HCT116 (cell line): ENCODE measurements around the gene TUBB4A. TPM values are rescaled to one million over a fixed set of nuclear protein-coding genes. Genes with fewer than 3 reads are reported as not detected.

Experiments
- ATAC-seq: fragments of 200-7000 bp; cut with Tn5 transposase; 2 replicates; pipeline ENCODE4 v1.9.1; 2020; ENCODE audit warnings: mild to moderate bottlenecking, moderate library complexity
- BruUV-seq: library from RNA; stranded (reverse); fragments of 400-500 nt; replicated peaks from 2 replicates; lab custom pipeline; 2021; lab: Mats Ljungman, UMichigan
- CTCF ChIA-PET: fragments of 300-600 bp; sonication (Branson Sonifier 250); formaldehyde crosslinking; loops from one replicate; lab custom pipeline; 2021; ENCODE audit warnings: antibody characterized with exemption; lab: Charles Lee
- POLR2A ChIA-PET: fragments of 300-600, 350-600 bp; sonication (Branson Sonifier 250); formaldehyde crosslinking; loops from one replicate; lab custom pipeline; 2021; ENCODE audit warnings: antibody characterized with exemption; lab: Charles Lee
- RAD21 ChIA-PET, 2 experiments: fragments of 300-600 bp; sonication (Branson Sonifier 250); formaldehyde crosslinking; loops; one replicate each; lab custom pipeline; 2023; ENCODE audit warnings: low total read pairs in 2 of 2; ENCODE audit not compliant: uncharacterized antibody in 2 of 2, unreplicated experiment in 2 of 2, low non-redundant PET in 1 of 2; lab: Charles Lee
- DNase-seq: peaks from one replicate; pipeline ENCODE4 v3.0.0-alpha.2; 2010; ENCODE audit warnings: low read depth, low spot score
- H2AFZ ChIP-seq: fragments of 200-600 bp; shearing (Covaris generic), sonication (generic); 2 replicates; pipeline ENCODE4 v1.6.1; 2017; ENCODE audit warnings: low read depth, mixed run types, mixed read lengths, antibody characterized with exemption, low read length; ENCODE audit not compliant: poor library complexity, severe bottlenecking
- H3K27ac ChIP-seq: 2 replicates; pipeline ENCODE4 v1.5.1; 2012; ENCODE audit warnings: low read depth, low read length
- H3K27me3 ChIP-seq: fragments of 200-600 bp; sonication (generic); 2 replicates; pipeline ENCODE4 v1.6.1; 2016; ENCODE audit warnings: mixed run types, low read length, mixed read lengths; ENCODE audit not compliant: insufficient read depth
- H3K36me3 ChIP-seq, 2 experiments: fragments of 200-500 bp in 1 of 2; fragments of 200-600 bp in 1 of 2; sonication (Bioruptor generic) in 1 of 2; sonication (generic) in 1 of 2; 2 replicates each; pipeline versions ENCODE4 v1.5.1 to v1.6.1; 2014 to 2016; ENCODE audit warnings: low read length in 2 of 2, inconsistent platforms in 1 of 2, mixed read lengths in 1 of 2, mixed run types in 1 of 2; ENCODE audit not compliant: insufficient read depth in 2 of 2, control insufficient read depth in 1 of 2
- H3K4me1 ChIP-seq, 2 experiments: fragments of 200-600 bp in 1 of 2; sonication (generic) in 1 of 2; 2 replicates each; pipeline versions ENCODE4 v1.5.1 to v1.6.1; 2012 to 2017; ENCODE audit warnings: low read length in 2 of 2, inconsistent platforms in 1 of 2, mild to moderate bottlenecking in 1 of 2, mixed read lengths in 1 of 2, mixed run types in 1 of 2, moderate library complexity in 1 of 2; ENCODE audit not compliant: insufficient read depth in 2 of 2, control insufficient read depth in 1 of 2
- H3K4me2 ChIP-seq: fragments of 200-600 bp; sonication (generic); 2 replicates; pipeline ENCODE4 v1.6.1; 2017; ENCODE audit warnings: mixed run types, low read length, mixed read lengths
- H3K4me3 ChIP-seq, 2 experiments: fragments of 200-600 bp in 1 of 2; sonication (generic) in 1 of 2; replicated peaks in 1 of 2; 2 replicates each; pipeline ENCODE4 v1.5.1; 2011 to 2016; ENCODE audit warnings: low read length in 2 of 2, control low read depth in 1 of 2, low read depth in 1 of 2, mild to moderate bottlenecking in 1 of 2, mixed read lengths in 1 of 2, mixed run types in 1 of 2
- H3K79me2 ChIP-seq: fragments of 200-600 bp; sonication (generic); 2 replicates; pipeline ENCODE4 v1.6.1; 2017; ENCODE audit warnings: mild to moderate bottlenecking, mixed run types, low read length, moderate library complexity, mixed read lengths; ENCODE audit not compliant: insufficient read depth
- H3K9ac ChIP-seq: fragments of 200-600 bp; sonication (generic); 2 replicates; pipeline ENCODE4 v1.6.1; 2016; ENCODE audit warnings: low read length, mixed read lengths
- H3K9me2 ChIP-seq: fragments of 200-600 bp; sonication (generic), shearing (Covaris generic); 2 replicates; pipeline ENCODE4 v1.6.1; 2017; ENCODE audit warnings: mixed run types, mild to moderate bottlenecking, moderate library complexity; ENCODE audit not compliant: insufficient read depth
- H3K9me3 ChIP-seq, 2 experiments: fragments of 200-500 bp in 1 of 2; fragments of 200-600 bp in 1 of 2; sonication (Bioruptor generic) in 1 of 2; sonication (generic) in 1 of 2; 2 replicates each; pipeline ENCODE4 v1.6.1; 2014 to 2017; ENCODE audit warnings: low read length in 2 of 2, mixed read lengths in 2 of 2, inconsistent platforms in 1 of 2, low read depth in 1 of 2, mild to moderate bottlenecking in 1 of 2, mixed run types in 1 of 2, moderate library complexity in 1 of 2; ENCODE audit not compliant: control insufficient read depth in 1 of 2, insufficient read depth in 1 of 2
- H4K20me1 ChIP-seq: fragments of 200-600 bp; sonication (generic), shearing (Covaris generic); 2 replicates; pipeline ENCODE4 v1.6.1; 2017; ENCODE audit warnings: mixed run types, mild to moderate bottlenecking, moderate library complexity; ENCODE audit not compliant: insufficient read depth
- CBX3 ChIP-seq: IDR thresholded peaks from 2 replicates; pipeline ENCODE4 v1.6.1; 2012; ENCODE audit warnings: low read depth
- CEBPB ChIP-seq: IDR thresholded peaks from 2 replicates; pipeline ENCODE4 v1.6.1; 2012; ENCODE audit warnings: low read depth
- EGR1 ChIP-seq: IDR thresholded peaks from 2 replicates; pipeline ENCODE4 v1.6.1; 2012; ENCODE audit warnings: low read depth
- ELF1 ChIP-seq: IDR thresholded peaks from 2 replicates; pipeline ENCODE4 v1.6.1; 2012; ENCODE audit warnings: low read depth, borderline replicate concordance
- EZH2 ChIP-seq: fragments of 200-600 bp; sonication (generic); IDR thresholded peaks from 2 replicates; pipeline ENCODE4 v1.6.1; 2017; ENCODE audit warnings: antibody characterized with exemption, mixed run types
- EZH2phosphoT487 ChIP-seq: fragments of 200-600 bp; IDR thresholded peaks from 2 replicates; pipeline ENCODE4 v1.6.1; 2018; ENCODE audit warnings: antibody characterized with exemption, borderline replicate concordance
- FOSL1 ChIP-seq: IDR thresholded peaks from 2 replicates; pipeline ENCODE4 v1.6.1; 2012; ENCODE audit warnings: low read depth
- POLR2A ChIP-seq: IDR thresholded peaks from 2 replicates; pipeline ENCODE4 v1.7.0; 2011; ENCODE audit warnings: borderline replicate concordance; ENCODE audit not compliant: insufficient read depth, insufficient read length; ENCODE audit errors: extremely low read depth
- POLR2AphosphoS5 ChIP-seq: IDR thresholded peaks from 2 replicates; pipeline ENCODE4 v1.6.1; 2011; ENCODE audit warnings: mild to moderate bottlenecking, low read depth, low read length, moderate library complexity
- RAD21 ChIP-seq: IDR thresholded peaks from 2 replicates; pipeline ENCODE4 v1.6.1; 2012; ENCODE audit warnings: low read depth, mild to moderate bottlenecking
- SIN3A ChIP-seq: IDR thresholded peaks from 2 replicates; pipeline ENCODE4 v1.6.1; 2012; ENCODE audit warnings: low read depth
- SP1 ChIP-seq: IDR thresholded peaks from 2 replicates; pipeline ENCODE4 v1.6.1; 2012; ENCODE audit warnings: low read depth
- SRF ChIP-seq: IDR thresholded peaks from 2 replicates; pipeline ENCODE4 v1.6.1; 2012; ENCODE audit warnings: low read depth
- TCF7L2 ChIP-seq: IDR thresholded peaks from 2 replicates; pipeline ENCODE4 v1.7.0; 2011; ENCODE audit warnings: borderline replicate concordance, inconsistent platforms; ENCODE audit not compliant: insufficient read depth, insufficient read length; ENCODE audit errors: extremely low read depth
- YY1 ChIP-seq: IDR thresholded peaks from 2 replicates; pipeline ENCODE4 v1.6.1; 2011; ENCODE audit warnings: low read length, low read depth, moderate library complexity, mild to moderate bottlenecking; ENCODE audit not compliant: insufficient replicate concordance; ENCODE audit errors: extremely low read depth
- ZFX ChIP-seq: fragments of 450-650 bp; IDR thresholded peaks from 2 replicates; pipeline ENCODE4 v1.6.1; 2017
- ZNF274 ChIP-seq: fragments of 200-500 bp; sonication (Bioruptor generic); IDR thresholded peaks from 2 replicates; pipeline ENCODE4 v1.6.1; 2014; ENCODE audit warnings: mild to moderate bottlenecking, low read depth, low read length, inconsistent platforms
- intact Hi-C: fragments of 100-400 bp; cut with micrococcal nuclease; formaldehyde crosslinking; loops from 2 replicates; pipeline ENCODE4 v1.10.0; 2022
- total RNA-seq: library from RNA; stranded (reverse); gene quantifications from one replicate; pipeline ENCODE4 v1.2.1, GENCODE V29; 2021; ENCODE audit not compliant: unreplicated experiment
- TF ChIP-seq, protein P1 (sequence below): IDR thresholded peaks from 2 replicates; pipeline ENCODE4 v1.6.1; 2012
- TF ChIP-seq, protein P2 (sequence below), 3 experiments: fragments of 200-600 bp in 1 of 3; sonication (generic) in 1 of 3; IDR thresholded peaks in 2 of 3; conservative IDR thresholded peaks in 1 of 3; 2 replicates each; pipeline ENCODE4 v1.5.1; 2012 to 2017; ENCODE audit warnings: low read depth in 2 of 3, low read length in 2 of 3, antibody characterized with exemption in 1 of 3, borderline replicate concordance in 1 of 3, control low read depth in 1 of 3, mild to moderate bottlenecking in 1 of 3, mixed read lengths in 1 of 3, mixed run types in 1 of 3, moderate library complexity in 1 of 3; ENCODE audit not compliant: insufficient read depth in 1 of 3

TUBB4A gene
- total RNA-seq, 1 experiment from 2014 or later: 32.5 TPM

DNA sequence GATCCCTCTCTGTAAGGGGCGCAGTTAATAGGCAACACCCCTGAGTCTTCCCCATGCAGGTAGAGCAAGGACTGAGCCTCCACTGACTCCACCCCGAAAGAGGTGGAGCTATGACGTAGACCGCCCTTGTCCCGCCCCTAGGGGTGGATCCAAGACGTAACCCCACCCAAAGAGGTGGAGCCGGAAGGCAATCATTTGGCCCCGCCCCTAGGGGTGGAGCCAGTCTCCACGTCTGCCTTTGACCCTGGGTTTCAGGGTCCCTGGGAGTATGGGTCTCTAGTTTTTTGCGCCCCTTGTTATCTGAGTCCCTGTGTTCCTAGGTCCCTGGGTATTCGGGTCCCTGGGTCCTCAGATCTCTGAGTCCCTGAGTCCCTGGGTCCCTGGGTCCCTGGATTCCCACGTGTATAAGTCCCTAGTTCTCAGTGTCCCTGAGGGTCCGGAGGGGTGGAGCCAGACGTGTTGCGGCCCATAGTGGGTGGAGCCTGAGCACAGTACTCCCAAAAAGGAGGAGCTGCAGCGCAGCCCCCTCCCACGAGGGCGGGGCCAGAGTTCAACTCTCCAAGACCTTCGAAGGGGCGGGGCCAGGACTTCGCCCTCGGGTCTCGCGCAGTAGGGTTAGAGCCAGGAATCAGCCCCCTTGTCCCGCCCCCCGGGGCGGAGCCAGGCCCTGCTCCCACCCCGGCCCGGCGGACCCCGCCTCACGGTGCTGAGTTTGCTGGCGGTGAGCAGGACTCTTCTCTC, 25.8 kb downstream of the TUBB4A start:
- no peak overlapping the region for H2AFZ ChIP-seq
- no peaks in the 10 kb centered on the region for H3K27me3 ChIP-seq
- DNase-seq: peak; percentile 54
- CTCF ChIA-PET: no interaction called here
- H3K36me3 ChIP-seq: no peaks in the 10 kb centered on the region
- peak overlapping the region; percentile 17; the same call in 1 of the 2 replicates for H3K4me2 ChIP-seq
- RAD21 ChIA-PET: no interaction called here
- H3K9me3 ChIP-seq: no peaks in the 10 kb centered on the region
- H3K9me2 ChIP-seq: no peaks in the 10 kb centered on the region
- no peak overlapping the region for H3K4me3 ChIP-seq
- H3K9ac ChIP-seq: no peak overlapping the region
- peaks cover 8 to 27% of the 10 kb centered on the region in 2 experiments for H3K4me1 ChIP-seq
- TF ChIP-seq FOSL1 (no peak), ZFX (no peak), EZH2phosphoT487 (no peak), TCF7L2 (no peak), CEBPB (no peak), SP1 (no peak; the same call in 1 of the 2 replicates), EGR1 (no peak), ZNF274 (no peak), CBX3 (no peak), EZH2 (no peak), RAD21 (no peak), POLR2A (no peak), YY1 (no peak), SIN3A (no peak), POLR2AphosphoS5 (no peak), ELF1 (no peak), SRF (no peak)
- TF ChIP-seq, protein P1, sequence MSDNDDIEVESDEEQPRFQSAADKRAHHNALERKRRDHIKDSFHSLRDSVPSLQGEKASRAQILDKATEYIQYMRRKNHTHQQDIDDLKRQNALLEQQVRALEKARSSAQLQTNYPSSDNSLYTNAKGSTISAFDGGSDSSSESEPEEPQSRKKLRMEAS: no peak
- TF ChIP-seq, protein P2, sequence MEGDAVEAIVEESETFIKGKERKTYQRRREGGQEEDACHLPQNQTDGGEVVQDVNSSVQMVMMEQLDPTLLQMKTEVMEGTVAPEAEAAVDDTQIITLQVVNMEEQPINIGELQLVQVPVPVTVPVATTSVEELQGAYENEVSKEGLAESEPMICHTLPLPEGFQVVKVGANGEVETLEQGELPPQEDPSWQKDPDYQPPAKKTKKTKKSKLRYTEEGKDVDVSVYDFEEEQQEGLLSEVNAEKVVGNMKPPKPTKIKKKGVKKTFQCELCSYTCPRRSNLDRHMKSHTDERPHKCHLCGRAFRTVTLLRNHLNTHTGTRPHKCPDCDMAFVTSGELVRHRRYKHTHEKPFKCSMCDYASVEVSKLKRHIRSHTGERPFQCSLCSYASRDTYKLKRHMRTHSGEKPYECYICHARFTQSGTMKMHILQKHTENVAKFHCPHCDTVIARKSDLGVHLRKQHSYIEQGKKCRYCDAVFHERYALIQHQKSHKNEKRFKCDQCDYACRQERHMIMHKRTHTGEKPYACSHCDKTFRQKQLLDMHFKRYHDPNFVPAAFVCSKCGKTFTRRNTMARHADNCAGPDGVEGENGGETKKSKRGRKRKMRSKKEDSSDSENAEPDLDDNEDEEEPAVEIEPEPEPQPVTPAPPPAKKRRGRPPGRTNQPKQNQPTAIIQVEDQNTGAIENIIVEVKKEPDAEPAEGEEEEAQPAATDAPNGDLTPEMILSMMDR (IDR thresholded peaks at IDR 0.05 in 2 of 3, conservative IDR thresholded peaks at IDR 0.05 in 1 of 3; ENCODE audit: borderline replicate concordance in 1 of 3, insufficient read depth in 1 of 3, low read depth in 2 of 3, low read length in 2 of 3): no peak
- BruUV-seq: no TSS peak
- no peaks in the 10 kb centered on the region for H3K79me2 ChIP-seq
- no peaks in the 10 kb centered on the region for H4K20me1 ChIP-seq
- POLR2A ChIA-PET: interaction anchor here (0.6 kb wide), 1 partner anchor 260 kb away, joined by 3 read pairs; no protein-coding TSS in a partner anchor
- peak; percentile 91 for ATAC-seq
- intact Hi-C loops: no loop called here
- no peak overlapping the region; the same call in 1 of the 2 replicates for H3K27ac ChIP-seq
